ENCODE data around the gene CHRFAM7A. TPM values are rescaled to one million over a fixed set of nuclear protein-coding genes. Genes with fewer than 3 reads are reported as not detected.

CHRFAM7A gene
- 0.23 and 3.2 TPM in 2 replicates for total RNA-seq

GRCh38 chr15:30392766-30393663, at the start of gene CHRFAM7A:
Gene CHRFAM7A, minus strand, starts transcription at chr15:30393540. Its CDS starts 10,189 bp downstream, at chr15:30383351.

GRCh38 chr15:30414160-30414559, 20.8 kb upstream of the CHRFAM7A start, which contains the start of gene GOLGA8R:
Gene GOLGA8R, minus strand, starts transcription at chr15:30414260. Its CDS starts 98 bp downstream, at chr15:30414162.

Other genes starting within 250 kb of the CHRFAM7A start
- gene GOLGA8R, start 20.7 kb upstream of the CHRFAM7A start, total RNA-seq = 1.2 TPM in 1 of 2 replicates, not detected in the other
- gene GOLGA8Q, start 158.5 kb upstream of the CHRFAM7A start, total RNA-seq = 1.2 TPM in 1 of 2 replicates, not detected in the other
- gene GOLGA8H, start 210.5 kb upstream of the CHRFAM7A start, total RNA-seq = 0.08 and 0.15 TPM in 2 replicates